HFFc6 (cell line): ENCODE measurements around the gene TPSB2. TPM values are rescaled to one million over a fixed set of nuclear protein-coding genes. Genes with fewer than 3 reads are reported as not detected.
A peak's percentile ranks its signal among the peaks of the same experiment; 100 is the strongest.
"Not testable (repeated sequence)": the region's sequence is repeated elsewhere in the genome, so short reads cannot be mapped to it uniquely, and the experiment has no call there.

Experiments
- DNase-seq: peaks from one replicate; pipeline ENCODE4 v3.0.0-alpha.2; 2018
- H3K27ac Mint-ChIP-seq: 2 replicates; pipeline ENCODE4 v1.8.0; 2020; ENCODE audit warnings: mild to moderate bottlenecking, mixed read lengths
- H3K27me3 Mint-ChIP-seq: 2 replicates; pipeline ENCODE4 v1.8.0; 2021; ENCODE audit warnings: mild to moderate bottlenecking, moderate library complexity, mixed read lengths; ENCODE audit not compliant: insufficient read depth
- H3K36me3 Mint-ChIP-seq: 2 replicates; pipeline ENCODE4 v1.8.0; 2021; ENCODE audit warnings: low read depth, mixed read lengths
- H3K4me1 Mint-ChIP-seq: 2 replicates; pipeline ENCODE4 v1.8.0; 2020; ENCODE audit warnings: low read depth, mixed read lengths
- H3K4me3 Mint-ChIP-seq: 2 replicates; pipeline ENCODE4 v1.8.0; 2020; ENCODE audit warnings: mild to moderate bottlenecking, moderate library complexity, mixed read lengths
- H3K9me3 Mint-ChIP-seq: 2 replicates; pipeline ENCODE4 v1.8.0; 2020; ENCODE audit warnings: mild to moderate bottlenecking, mixed read lengths
- CTCF ChIP-seq: fragments of 200-600 bp; sonication (generic); IDR thresholded peaks from 2 replicates; pipeline ENCODE4 v1.5.0; 2021; ENCODE audit warnings: antibody characterized with exemption, mild to moderate bottlenecking
- total RNA-seq, 6 experiments: library from RNA; stranded (reverse); fragmentation: NEBNext Ultra II Directional; extraction: Animal tissue kit (Norgen Biotek cat#: 25700); gene quantifications; 2 replicates in 1 of 6; 3 replicates in 5 of 6; pipeline ENCODE4 v1.2.3, GENCODE V29; 2021

Gene TPSB2
- total RNA-seq, 6 experiments from 2014 or later: not detected

GRCh38 chr16:1258225-1258600, 28.2 kb upstream of the TPSB2 start:
- TF ChIP-seq CTCF: no peak
- H3K27ac Mint-ChIP-seq: no peak overlapping the region
- peak; percentile 34 for DNase-seq
- H3K9me3 Mint-ChIP-seq: no peaks in the 10 kb centered on the region
- no peak overlapping the region for H3K4me3 Mint-ChIP-seq
- H3K4me1 Mint-ChIP-seq: no peaks in the 10 kb centered on the region
- peaks cover 22% of the 10 kb centered on the region for H3K27me3 Mint-ChIP-seq
- no peaks in the 10 kb centered on the region for H3K36me3 Mint-ChIP-seq

DNA sequence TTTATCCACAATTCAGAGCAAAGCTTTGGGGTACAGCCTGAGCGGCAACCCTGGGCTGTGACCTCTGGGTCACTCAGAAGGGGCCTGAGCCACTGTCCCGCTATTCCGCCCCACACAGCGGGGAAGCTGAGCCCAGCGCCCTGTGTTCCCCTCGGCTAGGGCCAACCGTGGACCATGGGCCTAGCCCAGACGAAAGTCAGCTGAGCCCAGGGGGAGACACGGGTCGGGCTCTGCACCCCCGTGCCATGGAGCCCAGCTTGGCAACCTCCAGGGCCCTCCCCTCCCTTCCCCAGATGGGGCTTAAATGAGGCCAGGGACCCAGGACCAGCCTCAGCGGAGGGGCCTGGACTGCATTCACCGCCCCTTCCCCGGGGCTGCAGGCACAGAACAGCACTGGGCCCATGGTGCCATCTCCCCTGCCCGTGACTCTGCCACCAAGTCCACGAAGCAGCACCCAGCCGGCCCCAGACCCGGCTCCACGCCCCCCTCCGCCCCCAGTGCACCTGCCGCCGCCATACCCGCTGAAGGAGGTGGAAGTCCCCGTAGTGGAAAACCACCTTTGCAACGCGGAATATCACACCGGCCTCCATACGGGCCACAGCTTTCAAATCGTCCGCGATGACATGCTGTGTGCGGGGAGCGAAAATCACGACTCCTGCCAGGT, 27.7 kb upstream of the TPSB2 start:
- H3K27me3 Mint-ChIP-seq: peaks cover 22% of the 10 kb centered on the region
- no peaks in the 10 kb centered on the region for H3K4me1 Mint-ChIP-seq
- no peak for DNase-seq
- H3K36me3 Mint-ChIP-seq: no peaks in the 10 kb centered on the region
- no peak overlapping the region for H3K4me3 Mint-ChIP-seq
- no peak overlapping the region for H3K27ac Mint-ChIP-seq
- TF ChIP-seq CTCF: no peak
- no peaks in the 10 kb centered on the region for H3K9me3 Mint-ChIP-seq

- H3K27ac Mint-ChIP-seq: no peak overlapping the region
- H3K9me3 Mint-ChIP-seq: no peaks in the 10 kb centered on the region
- no peak for TF ChIP-seq CTCF
- no peak for DNase-seq
- no peak overlapping the region for H3K4me3 Mint-ChIP-seq
- H3K4me1 Mint-ChIP-seq: no peaks in the 10 kb centered on the region
- peaks cover 15% of the 10 kb centered on the region for H3K27me3 Mint-ChIP-seq
- H3K36me3 Mint-ChIP-seq: no peaks in the 10 kb centered on the region
These were observed 26.9 kb upstream of the TPSB2 start for GRCh38 chr16:1256874-1257322.

DNA sequence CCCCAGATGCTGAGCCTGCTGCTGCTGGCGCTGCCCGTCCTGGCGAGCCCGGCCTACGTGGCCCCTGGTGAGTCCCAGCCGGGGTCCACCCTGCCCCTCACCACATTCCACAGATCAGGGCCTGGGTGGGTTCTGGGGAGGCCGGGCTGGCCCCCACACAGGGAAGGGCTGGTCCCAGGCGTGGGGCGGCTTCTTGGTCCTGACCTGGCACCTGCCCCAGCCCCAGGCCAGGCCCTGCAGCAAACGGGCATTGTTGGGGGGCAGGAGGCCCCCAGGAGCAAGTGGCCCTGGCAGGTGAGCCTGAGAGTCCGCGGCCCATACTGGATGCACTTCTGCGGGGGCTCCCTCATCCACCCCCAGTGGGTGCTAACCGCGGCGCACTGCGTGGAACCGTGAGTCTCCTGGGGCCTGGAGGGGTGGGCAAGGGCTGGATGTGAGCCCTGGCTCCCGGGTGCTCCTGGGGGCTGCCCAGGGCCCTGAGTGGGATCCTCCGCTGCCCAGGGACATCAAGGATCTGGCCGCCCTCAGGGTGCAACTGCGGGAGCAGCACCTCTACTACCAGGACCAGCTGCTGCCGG, 26.4 kb upstream of the TPSB2 start:
- H3K4me1 Mint-ChIP-seq, DNase-seq, H3K27ac Mint-ChIP-seq, H3K36me3 Mint-ChIP-seq, H3K4me3 Mint-ChIP-seq, H3K9me3 Mint-ChIP-seq: not testable (repeated sequence)
- peaks cover 13% of the 10 kb centered on the region for H3K27me3 Mint-ChIP-seq

- H3K4me3 Mint-ChIP-seq, DNase-seq, H3K36me3 Mint-ChIP-seq, H3K27ac Mint-ChIP-seq, H3K4me1 Mint-ChIP-seq, H3K9me3 Mint-ChIP-seq, H3K27me3 Mint-ChIP-seq: not testable (repeated sequence)
These were observed 25.5 kb upstream of the TPSB2 start, which contains the start of gene TPSD1 for GRCh38 chr16:1255276-1256122. Gene TPSD1, plus strand, starts transcription at chr16:1256069. Its CDS starts 212 bp downstream, at chr16:1256281.

DNA sequence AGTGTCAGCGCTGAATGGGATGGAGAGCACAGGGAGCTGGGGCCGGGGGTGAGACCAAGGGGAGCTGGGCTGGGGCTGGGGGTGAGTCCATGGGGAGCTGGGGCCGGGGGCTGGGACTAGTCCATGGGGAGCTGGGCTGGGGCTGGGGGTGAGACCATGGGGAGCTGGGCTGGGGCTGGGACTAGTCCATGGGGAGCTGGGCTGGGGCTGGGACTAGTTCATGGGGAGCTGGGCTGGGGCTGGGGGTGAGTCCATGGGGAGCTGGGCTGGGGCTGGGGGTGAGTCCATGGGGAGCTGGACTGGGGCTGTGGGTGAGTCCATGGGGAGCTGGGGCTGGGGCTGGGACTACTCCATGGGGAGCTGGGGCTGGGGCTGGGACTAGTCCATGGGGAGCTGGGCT, 24.8 kb upstream of the TPSB2 start:
- not testable (repeated sequence) for H3K4me3 Mint-ChIP-seq, H3K36me3 Mint-ChIP-seq, H3K27me3 Mint-ChIP-seq, H3K9me3 Mint-ChIP-seq, H3K4me1 Mint-ChIP-seq, DNase-seq, H3K27ac Mint-ChIP-seq

- H3K36me3 Mint-ChIP-seq, H3K4me1 Mint-ChIP-seq, H3K27ac Mint-ChIP-seq, H3K4me3 Mint-ChIP-seq, DNase-seq, H3K27me3 Mint-ChIP-seq, H3K9me3 Mint-ChIP-seq: not testable (repeated sequence)
These were observed 23.8 kb upstream of the TPSB2 start for GRCh38 chr16:1253701-1254364.

- H3K27ac Mint-ChIP-seq, H3K9me3 Mint-ChIP-seq, H3K27me3 Mint-ChIP-seq, DNase-seq, H3K4me3 Mint-ChIP-seq, H3K36me3 Mint-ChIP-seq, H3K4me1 Mint-ChIP-seq: not testable (repeated sequence)
These were observed 19.2 kb upstream of the TPSB2 start for GRCh38 chr16:1249031-1249755.

DNA sequence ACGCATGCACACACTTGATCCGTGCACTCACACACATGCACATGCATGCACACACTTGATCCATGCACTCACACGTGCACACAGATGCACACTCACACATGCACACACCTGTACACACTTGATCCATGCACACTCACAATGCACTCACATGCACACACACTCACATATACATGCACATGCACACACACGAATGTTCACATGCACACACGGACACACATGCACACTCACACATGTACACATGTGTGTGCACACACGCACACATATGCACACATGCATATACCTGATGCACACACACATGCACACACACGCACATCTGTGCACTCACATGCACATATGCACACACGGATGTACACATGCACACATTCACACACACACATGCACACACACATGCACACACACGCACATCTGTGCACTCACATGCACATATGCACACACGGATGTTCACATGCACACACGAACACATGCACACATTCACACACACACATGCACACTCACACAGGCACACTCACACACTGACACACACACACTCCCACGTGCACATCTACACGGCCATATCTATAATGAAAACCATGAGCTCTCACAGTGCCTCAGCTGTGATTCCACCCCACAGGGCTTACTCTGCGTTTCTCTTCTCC, 18.0 kb upstream of the TPSB2 start:
- not testable (repeated sequence) for H3K4me1 Mint-ChIP-seq, DNase-seq, H3K4me3 Mint-ChIP-seq, H3K27ac Mint-ChIP-seq, H3K9me3 Mint-ChIP-seq, H3K36me3 Mint-ChIP-seq
- H3K27me3 Mint-ChIP-seq: peaks cover 11% of the 10 kb centered on the region; the same call in 1 of the 2 replicates
